Kidney capillary endothelial cell (primary cell): ENCODE results near the gene CCDC12.
"Not testable (repeated sequence)": the region's sequence is repeated elsewhere in the genome, so short reads cannot be mapped to it uniquely, and the experiment has no call there.

Source experiments
- DNase-seq: peaks from one replicate; pipeline ENCODE4 v3.0.0-alpha.2; 2018; ENCODE audit warnings: low spot score

Gene CCDC12

GRCh38 chr3:46978985-46979944 lies 2.7 kb upstream of the CCDC12 start, which contains the start of gene NBEAL2:
NBEAL2 (plus strand) TSS chr3:46979666; CDS start chr3:46979862, 196 bp downstream.
- DNase-seq: peak; percentile 88

GRCh38 chr3:46978381-46978780 lies 1.8 kb upstream of the CCDC12 start:
- DNase-seq: no peak

- no peak for DNase-seq
Measured at GRCh38 chr3:46977811-46978195, 1.3 kb upstream of the CCDC12 start.

- DNase-seq: no peak
Measured at GRCh38 chr3:46974421-46975171, 1.9 kb downstream of the CCDC12 start.

- DNase-seq: no peak
Measured at GRCh38 chr3:46972396-46972795, 4.1 kb downstream of the CCDC12 start.

- no peak for DNase-seq
Measured at GRCh38 chr3:46971742-46972141, 4.8 kb downstream of the CCDC12 start.

GRCh38 chr3:46971151-46971550 lies 5.4 kb downstream of the CCDC12 start:
- DNase-seq: no peak

GRCh38 chr3:46970391-46971091 lies 6.0 kb downstream of the CCDC12 start:
- DNase-seq: no peak

- no peak for DNase-seq
Measured at GRCh38 chr3:46968783-46969428, 7.6 kb downstream of the CCDC12 start.

GRCh38 chr3:46966811-46967210 lies 9.7 kb downstream of the CCDC12 start:
- DNase-seq: no peak

GRCh38 chr3:46965151-46965550 lies 11.4 kb downstream of the CCDC12 start:
- DNase-seq: no peak

GRCh38 chr3:46964038-46964590 lies 12.4 kb downstream of the CCDC12 start:
- not testable (repeated sequence) for DNase-seq

- no peak for DNase-seq
Measured at GRCh38 chr3:46962990-46963389, 13.6 kb downstream of the CCDC12 start.

GRCh38 chr3:46962427-46962826 lies 14.1 kb downstream of the CCDC12 start:
- no peak for DNase-seq

- DNase-seq: no peak
Measured at GRCh38 chr3:46960835-46961234, 15.7 kb downstream of the CCDC12 start.

GRCh38 chr3:46960081-46960701 lies 16.4 kb downstream of the CCDC12 start:
- peak; percentile 81 for DNase-seq

- DNase-seq: no peak
Measured at GRCh38 chr3:46959161-46959511, 17.4 kb downstream of the CCDC12 start.

- no peak for DNase-seq
Measured at GRCh38 chr3:46958467-46959160, 17.9 kb downstream of the CCDC12 start.

GRCh38 chr3:46957092-46957820 lies 19.3 kb downstream of the CCDC12 start:
- no peak for DNase-seq

- no peak for DNase-seq
Measured at GRCh38 chr3:46955801-46956259, 20.7 kb downstream of the CCDC12 start.
